Heart right ventricle (tissue), 16 donors: ENCODE measurements around the gene TRIM44. TPM values are rescaled to one million over a fixed set of nuclear protein-coding genes. Genes with fewer than 3 reads are reported as not detected.

Experiments
- ATAC-seq, 8 donors: fragments of 200-7000 bp; cut with Tn5 transposase; one replicate each; pipeline ENCODE4 v1.9.1; 2020; ENCODE audit warnings: mild to moderate bottlenecking in 8 of 8, moderate library complexity in 8 of 8, moderate number of reproducible peaks in 1 of 8
- DNase-seq, 2 donors: peaks; one replicate each; pipeline ENCODE4 v3.0.0-alpha.2; 2020
- H3K27ac ChIP-seq, 10 donors: fragments of 200-600 bp; sonication (generic) in 2 of 10; one replicate each; pipeline versions ENCODE4 v1.5.0 to v1.8.0; 2020 to 2022; ENCODE audit warnings: mild to moderate bottlenecking in 3 of 10
- H3K27me3 ChIP-seq, 7 donors: fragments of 200-600 bp; one replicate each; pipeline ENCODE4 v1.8.0; 2021 to 2022; ENCODE audit warnings: mild to moderate bottlenecking in 2 of 7
- H3K36me3 ChIP-seq, 9 donors: fragments of 200-600 bp; sonication (generic) in 1 of 9; one replicate each; pipeline versions ENCODE4 v1.5.0 to v1.8.0; 2020 to 2022; ENCODE audit warnings: mild to moderate bottlenecking in 2 of 9
- H3K4me1 ChIP-seq, 9 donors: fragments of 200-600 bp; sonication (generic) in 1 of 9; one replicate each; pipeline versions ENCODE4 v1.5.0 to v1.8.0; 2020 to 2022; ENCODE audit warnings: mild to moderate bottlenecking in 4 of 9
- H3K4me3 ChIP-seq, 10 donors: fragments of 200-600 bp; sonication (generic) in 2 of 10; one replicate each; pipeline versions ENCODE4 v1.5.0 to v1.8.0; 2020 to 2022; ENCODE audit warnings: mild to moderate bottlenecking in 7 of 10, moderate library complexity in 2 of 10
- H3K9me3 ChIP-seq, 11 donors: fragments of 200-600 bp in 10 of 11; sonication (generic) in 2 of 11; one replicate each; pipeline versions ENCODE4 v1.5.0 to v1.8.0; 2013 to 2022; ENCODE audit warnings: mild to moderate bottlenecking in 2 of 11, control low read depth in 1 of 11, moderate library complexity in 1 of 11
- CTCF ChIP-seq, 9 donors: fragments of 200-600 bp; sonication (generic) in 2 of 9; IDR thresholded peaks; one replicate each; pipeline versions ENCODE4 v1.5.0 to v1.8.0; 2021 to 2022; ENCODE audit warnings: antibody characterized with exemption in 9 of 9, mild to moderate bottlenecking in 5 of 9, moderate library complexity in 1 of 9
- WGBS, 2 donors: extraction: QIAGEN DNeasy Blood & Tissue Kit; methylation state at CpG; one replicate each; pipeline ENCODE4 v1.1.7; 2013; ENCODE audit warnings: inconsistent platforms in 1 of 2; 5-methylcytosine and 5-hydroxymethylcytosine counted together
- intact Hi-C, 10 donors: fragments of 100-400 bp; cut with DNase I; formaldehyde crosslinking; loops; one replicate each; pipeline versions ENCODE4 v1.11.1 to v1.14.2; 2022
- polyA plus RNA-seq, 2 donors: library from polyadenylated mRNA; stranded (reverse); fragments of 200-250 nt; gene quantifications; one replicate each; pipeline ENCODE4 v1.2.3, GENCODE V29; 2013
- total RNA-seq, 10 donors: library from RNA; stranded (reverse); fragmentation: NEBNext Ultra II Directional in 3 of 10; extraction: Animal tissue kit (Norgen Biotek cat#: 25700) in 3 of 10; gene quantifications; one replicate each; pipeline versions ENCODE4 v1.2.1 to v1.2.4, GENCODE V29; 2021 to 2023
- donor health status: Arrhythmogenic right ventricular cardiomyopathy.
- donor health status: ischemic (EF 13 %, LVEDD 7.1; RV severe dilation, severe dysfunction).
- donor health status: healthy with polysubstance abuse.
- donor health status: DM: no; HTN: yes; CAD: no.
- donor health status: DM: no; HTN: no; CAD: no.
- donor health status: ischemic (EF 25% LVEDD 6.9; RV normal size, moderate dysfunction).
- donor health status: ischemic (EF 25% LVEDD 5.7; RV mildly dilated, moderate dysfunction).
- donor health status: healthy.
- donor health status: DM: yes; HTN: yes; CAD: no.
- donor health status: Ischemic cardiomyopathy.
- donor health status: ischemic (EF 35%, LVEDD 5.7; RV mildly dilated, moderate dysfunction).
- donor health status: nonischemic (EF 11% LVEDD 7.7; RV severe dilation, severe dysfunction).
- donor health status: DM: yes; HTN: yes; CAD: no.
- donor health status: PGD.
- donor health status: ischemic (EF 29% LVEDD 5.4; RV normal size, mild dysfunction).
- donor health status: nonischemic (EF 23%, LVEDD 6.1; RV moderate dilation, normal function).

TRIM44 gene
- total and polyA plus RNA-seq, 12 donors: 6.4 to 59.2 (median 44.5) TPM

- no peak for DNase-seq
- Histone ChIP-seq H3K9me3 (no peaks in the 10 kb centered on the region), H3K27me3 (peaks cover 0 to 22% (median 0%) of the 10 kb centered on the region in 7 donors), H3K4me1 (peaks cover 0 to 5% (median 0%) of the 10 kb centered on the region in 9 donors), H3K27ac (no peak overlapping the region), H3K36me3 (no peaks in the 10 kb centered on the region), H3K4me3 (no peak overlapping the region)
- no peak for ATAC-seq
- intact Hi-C loops: no loop called here
- WGBS, 2 donors: 73 to 86% methylated on average over 1 of the region's 1 CpG
- no peak for TF ChIP-seq CTCF (IDR thresholded peaks at IDR 0.05)
Measured at GRCh38 chr11:35655254-35655653, 7.3 kb upstream of the TRIM44 start.

- Histone ChIP-seq H3K4me1 (peaks cover 0 to 5% (median 0%) of the 10 kb centered on the region in 9 donors), H3K27ac (no peak overlapping the region), H3K27me3 (peaks cover 0 to 22% (median 0%) of the 10 kb centered on the region in 7 donors), H3K9me3 (no peaks in the 10 kb centered on the region), H3K4me3 (no peak overlapping the region), H3K36me3 (no peaks in the 10 kb centered on the region)
- WGBS, 2 donors: 76 to 81% methylated on average over 4 of the region's 4 CpGs
- intact Hi-C loops: no loop called here
- TF ChIP-seq CTCF (IDR thresholded peaks at IDR 0.05): no peak
- no peak for ATAC-seq
- DNase-seq: no peak
Measured at GRCh38 chr11:35655856-35656255, 6.7 kb upstream of the TRIM44 start.

GRCh38 chr11:35658020-35658948 lies 4.3 kb upstream of the TRIM44 start:
- DNase-seq (no peak), ATAC-seq (no peak)
- Histone ChIP-seq H3K9me3 (peaks cover 0 to 2% (median 0%) of the 10 kb centered on the region in 11 donors), H3K4me1 (peaks cover 0 to 13% (median 10%) of the 10 kb centered on the region in 9 donors), H3K36me3 (no peaks in the 10 kb centered on the region), H3K27ac (no peak overlapping the region), H3K27me3 (peaks cover 0 to 22% (median 0%) of the 10 kb centered on the region in 7 donors), H3K4me3 (no peak overlapping the region)
- WGBS, 2 donors: 73 to 75% methylated on average over 3 of the region's 3 CpGs
- intact Hi-C loops: no loop called here
- no peak for TF ChIP-seq CTCF (IDR thresholded peaks at IDR 0.05)

GRCh38 chr11:35661534-35661933 lies 1.0 kb upstream of the TRIM44 start:
- Histone ChIP-seq H3K4me1 (peaks cover 0 to 30% (median 19%) of the 10 kb centered on the region in 9 donors), H3K27ac (peak overlapping the region in 9 of 10 donors; percentile 95 to 99 (median 96)), H3K36me3 (peaks cover 0 to 20% (median 0%) of the 10 kb centered on the region in 9 donors), H3K4me3 (peak overlapping the region in 9 of 10 donors; percentile 52 to 93 (median 77)), H3K27me3 (peaks cover 0 to 8% (median 0%) of the 10 kb centered on the region in 7 donors), H3K9me3 (peaks cover 0 to 33% (median 21%) of the 10 kb centered on the region in 11 donors)
- intact Hi-C loops: loop anchor here in 6 of 10 donors (5.0 to 10.0 kb wide), 5 partner anchors 39 to 161 kb away; partner anchors contain the start of gene FJX1 (in 1 of the 6)
- TF ChIP-seq CTCF (IDR thresholded peaks at IDR 0.05): no peak
- 44 to 46% methylated on average over 5 of the region's 5 CpGs for WGBS, 2 donors
- ATAC-seq (no peak), DNase-seq (no peak)
